Measurements from ENCODE around the gene EEF1A1.
"Not testable (repeated sequence)": the region's sequence is repeated elsewhere in the genome, so short reads cannot be mapped to it uniquely, and the experiment has no call there.

EEF1A1 gene

DNA sequence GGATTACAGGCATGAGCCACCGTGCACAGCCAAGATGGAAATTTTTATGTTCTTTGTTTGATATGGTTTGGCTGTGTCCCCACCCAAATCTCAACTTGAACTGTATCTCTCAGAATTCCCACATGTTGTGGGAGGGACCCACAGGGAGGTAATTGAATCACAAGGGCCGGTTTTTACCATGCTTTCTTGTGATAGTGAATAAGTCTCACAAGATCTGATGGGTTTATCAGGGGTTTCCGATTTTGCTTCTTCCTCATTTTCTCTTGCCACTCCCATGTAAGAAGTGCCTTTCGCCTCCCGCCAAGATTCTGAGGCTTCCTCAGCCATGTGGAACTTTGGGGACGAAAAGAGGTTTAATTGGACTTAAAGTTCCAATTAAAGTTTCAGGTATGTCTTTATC, 14.6 kb downstream of the EEF1A1 start:
- DNase-seq (ENCODE audit: low read depth) = no peak
- TF ChIP-seq, protein P1, sequence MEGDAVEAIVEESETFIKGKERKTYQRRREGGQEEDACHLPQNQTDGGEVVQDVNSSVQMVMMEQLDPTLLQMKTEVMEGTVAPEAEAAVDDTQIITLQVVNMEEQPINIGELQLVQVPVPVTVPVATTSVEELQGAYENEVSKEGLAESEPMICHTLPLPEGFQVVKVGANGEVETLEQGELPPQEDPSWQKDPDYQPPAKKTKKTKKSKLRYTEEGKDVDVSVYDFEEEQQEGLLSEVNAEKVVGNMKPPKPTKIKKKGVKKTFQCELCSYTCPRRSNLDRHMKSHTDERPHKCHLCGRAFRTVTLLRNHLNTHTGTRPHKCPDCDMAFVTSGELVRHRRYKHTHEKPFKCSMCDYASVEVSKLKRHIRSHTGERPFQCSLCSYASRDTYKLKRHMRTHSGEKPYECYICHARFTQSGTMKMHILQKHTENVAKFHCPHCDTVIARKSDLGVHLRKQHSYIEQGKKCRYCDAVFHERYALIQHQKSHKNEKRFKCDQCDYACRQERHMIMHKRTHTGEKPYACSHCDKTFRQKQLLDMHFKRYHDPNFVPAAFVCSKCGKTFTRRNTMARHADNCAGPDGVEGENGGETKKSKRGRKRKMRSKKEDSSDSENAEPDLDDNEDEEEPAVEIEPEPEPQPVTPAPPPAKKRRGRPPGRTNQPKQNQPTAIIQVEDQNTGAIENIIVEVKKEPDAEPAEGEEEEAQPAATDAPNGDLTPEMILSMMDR (IDR thresholded peaks at IDR 0.05; ENCODE audit: low read depth, low read length, missing control alignments) = no peak
- H3K4me3 ChIP-seq (ENCODE audit: low read depth, low read length) = no peak overlapping the region

DNA sequence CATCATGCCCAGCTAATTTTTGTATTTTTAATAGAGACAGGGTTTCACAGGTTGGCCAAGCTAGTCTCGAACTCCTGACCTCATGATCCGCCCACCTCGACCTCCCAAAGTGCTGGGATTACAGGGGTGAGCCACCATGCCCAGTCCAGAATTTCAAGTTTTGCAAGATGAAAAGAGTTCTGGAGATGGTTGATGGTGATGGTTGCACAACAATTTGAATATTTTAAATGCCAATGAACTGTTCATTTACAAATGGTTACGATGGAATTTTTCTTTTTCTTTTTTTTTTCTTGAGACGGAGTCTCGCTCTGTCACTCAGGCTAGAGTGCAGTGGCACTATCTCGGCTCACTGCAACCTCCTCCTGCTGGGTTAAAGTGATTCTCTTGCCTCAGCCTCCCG, 15.1 kb downstream of the EEF1A1 start:
- DNase-seq (ENCODE audit: low read depth); H3K4me3 ChIP-seq (ENCODE audit: low read depth, low read length): not testable (repeated sequence)

DNA sequence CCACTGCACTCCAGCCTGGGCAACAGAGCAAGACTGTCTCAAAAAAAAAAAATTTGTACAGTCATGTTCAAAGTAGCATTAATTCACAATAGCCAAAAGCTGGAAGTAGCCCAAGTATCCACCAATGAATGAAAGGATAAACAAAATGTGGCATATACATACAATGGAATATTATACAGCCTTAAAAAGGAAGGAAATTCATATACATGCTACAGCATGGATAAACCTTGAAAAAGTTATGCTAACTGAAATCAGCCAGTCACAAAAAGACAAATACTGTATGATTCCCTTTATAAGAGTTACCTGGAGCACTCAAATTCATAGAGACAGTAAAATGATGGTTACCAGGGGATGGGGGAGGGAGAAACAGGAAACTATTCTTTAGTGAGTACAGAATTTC, 15.7 kb downstream of the EEF1A1 start:
- TF ChIP-seq, protein P1 (IDR thresholded peaks at IDR 0.05; ENCODE audit: low read depth, low read length, missing control alignments) = no peak
- no peak overlapping the region for H3K4me3 ChIP-seq (ENCODE audit: low read depth, low read length)
- no peak for DNase-seq (ENCODE audit: low read depth)

DNA sequence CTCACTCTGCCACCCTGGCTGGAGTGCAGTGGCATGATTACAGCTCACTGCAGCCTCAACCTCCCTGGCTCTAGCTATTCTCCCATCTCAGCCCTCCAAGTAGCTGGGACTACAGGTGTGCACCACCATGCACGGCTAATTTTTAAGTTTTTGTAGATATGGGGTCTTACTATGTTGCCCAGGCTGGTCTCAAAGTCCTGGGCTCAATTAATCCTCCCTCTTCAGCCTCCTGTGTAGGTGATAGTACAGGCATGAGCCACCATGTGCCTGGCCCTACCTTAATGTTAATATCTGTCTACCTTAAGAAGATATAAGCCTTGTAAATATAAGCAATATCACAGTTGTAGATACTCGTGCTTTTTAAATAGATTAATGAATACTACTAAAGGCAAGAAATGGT, 16.7 kb downstream of the EEF1A1 start:
- TF ChIP-seq, protein P1 (IDR thresholded peaks at IDR 0.05; ENCODE audit: low read depth, low read length, missing control alignments) = no peak
- no peak overlapping the region for H3K4me3 ChIP-seq (ENCODE audit: low read depth, low read length)
- DNase-seq (ENCODE audit: low read depth) = no peak

DNA sequence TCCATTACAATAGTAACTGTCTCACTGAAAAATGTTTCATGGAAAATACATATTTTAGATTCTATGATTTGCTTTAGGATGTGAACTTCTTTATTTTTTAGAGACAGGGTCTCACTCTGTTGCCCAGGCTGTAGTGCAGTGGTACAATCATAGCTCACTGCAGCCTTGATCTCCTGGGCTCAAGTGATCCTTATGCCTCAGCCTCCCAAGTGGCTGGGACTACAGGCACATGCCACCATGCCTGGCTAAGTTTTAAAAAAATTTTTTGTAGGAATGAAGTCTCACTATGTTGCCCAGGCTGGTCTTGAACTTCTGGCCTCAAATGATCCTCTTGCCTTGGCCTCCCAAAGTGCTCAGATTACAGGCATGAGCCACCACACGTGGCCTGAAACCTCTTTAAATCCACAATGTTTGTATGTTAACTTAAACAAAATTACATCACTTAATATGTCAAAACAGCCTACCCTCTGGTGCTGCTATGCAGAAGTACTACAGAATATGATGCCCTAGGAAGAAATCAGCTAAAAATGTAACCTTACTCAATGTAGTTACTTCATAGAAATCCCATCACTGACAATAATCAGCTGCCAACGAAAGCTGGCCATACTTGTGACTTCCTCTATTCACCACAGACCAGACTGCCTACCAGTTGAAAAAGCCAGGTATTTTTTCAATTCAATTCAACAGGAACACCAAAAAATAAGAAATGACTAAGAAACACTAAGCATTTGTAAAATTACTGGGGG, 17.6 kb downstream of the EEF1A1 start:
- TF ChIP-seq, protein P1 (IDR thresholded peaks at IDR 0.05; ENCODE audit: low read depth, low read length, missing control alignments) = no peak
- H3K4me3 ChIP-seq (ENCODE audit: low read depth, low read length) = no peak overlapping the region
- DNase-seq (ENCODE audit: low read depth) = no peak

DNA sequence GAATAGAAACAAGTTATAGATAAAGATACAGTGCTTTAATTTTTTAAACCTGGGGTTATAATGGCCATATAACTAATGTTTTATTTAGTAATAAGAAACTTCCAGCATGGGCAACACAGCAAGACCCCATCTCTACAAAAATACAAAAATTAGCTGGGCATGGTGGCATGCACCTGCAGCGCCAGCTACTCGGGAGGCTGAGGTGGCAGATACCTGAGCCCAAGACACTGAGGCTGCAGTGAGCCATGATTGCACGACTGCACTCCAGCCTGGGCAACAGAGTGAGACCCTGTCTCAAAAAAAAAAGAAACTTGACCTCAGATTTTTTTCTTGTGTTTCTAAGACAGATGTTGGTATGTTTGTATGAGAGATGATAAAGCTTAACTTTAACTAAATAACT, 22.9 kb downstream of the EEF1A1 start:
- TF ChIP-seq, protein P1 (IDR thresholded peaks at IDR 0.05; ENCODE audit: low read depth, low read length, missing control alignments) = no peak
- DNase-seq (ENCODE audit: low read depth) = no peak
- H3K4me3 ChIP-seq (ENCODE audit: low read depth, low read length) = no peak overlapping the region

DNA sequence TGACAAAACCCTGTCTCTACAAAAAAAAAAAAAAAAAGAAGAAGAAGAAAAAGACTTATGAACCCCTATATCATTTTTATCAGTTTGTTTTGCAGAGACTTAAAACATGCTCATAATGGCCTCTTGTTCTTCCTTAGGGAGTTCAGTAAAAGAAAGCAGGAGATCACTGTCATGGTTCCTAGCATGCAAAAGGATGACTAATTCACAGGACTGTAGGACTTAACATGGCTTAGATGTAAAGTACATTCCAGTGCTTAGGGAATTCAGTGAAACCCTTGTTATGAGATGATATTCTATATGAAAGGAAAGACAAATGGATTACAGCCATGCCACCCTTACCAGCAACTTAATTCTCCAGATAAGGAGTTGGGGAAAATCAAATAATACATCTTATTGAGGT, 29.5 kb downstream of the EEF1A1 start:
- H3K4me3 ChIP-seq (ENCODE audit: low read depth, low read length) = no peak overlapping the region
- TF ChIP-seq, protein P1 (IDR thresholded peaks at IDR 0.05; ENCODE audit: low read depth, low read length, missing control alignments) = no peak
- no peak for DNase-seq (ENCODE audit: low read depth)

Measured in GM12864 (cell line).